ENCODE measurements around the gene ANTXR1. TPM values are rescaled to one million over a fixed set of nuclear protein-coding genes. Genes with fewer than 3 reads are reported as not detected.

ANTXR1 gene
- total RNA-seq, 2 donors from 2014 or later = not detected

DNA sequence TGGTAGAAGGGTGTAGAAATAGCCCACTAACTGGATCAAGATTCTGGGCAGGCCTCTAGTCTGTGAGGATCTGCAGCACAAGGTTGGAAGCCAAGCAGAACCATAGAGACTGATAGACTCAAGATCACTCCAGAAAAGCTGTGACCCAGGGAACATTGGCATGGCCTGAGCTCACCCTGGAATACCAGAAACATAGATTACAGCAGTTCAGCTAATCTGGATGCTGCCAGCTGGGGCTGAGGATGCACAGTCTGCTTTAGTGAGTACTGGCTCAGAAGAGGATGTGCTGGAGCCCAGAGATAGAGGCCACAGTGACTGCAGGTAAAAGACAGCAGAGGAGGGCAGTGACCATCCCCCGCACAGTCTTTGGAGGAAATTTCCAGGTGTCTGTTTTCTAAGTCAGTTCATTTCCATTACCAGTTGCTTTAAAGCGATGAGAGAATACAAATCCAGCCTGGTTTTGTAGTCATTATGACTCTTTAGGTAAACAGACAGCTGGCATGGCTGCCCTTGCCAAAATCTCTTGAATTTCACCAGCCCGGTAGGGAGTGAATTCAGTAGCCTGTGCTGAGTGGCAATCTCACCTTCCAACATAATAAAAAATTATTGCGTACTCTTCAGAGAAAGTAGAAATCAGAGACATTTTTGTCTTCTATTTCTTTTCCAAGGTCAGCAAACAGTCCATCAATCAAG, 119.2 kb downstream of the ANTXR1 start:
- H3K36me3 Mint-ChIP-seq (ENCODE audit: low read depth) = no peaks in the 10 kb centered on the region
- H3K4me1 Mint-ChIP-seq = no peaks in the 10 kb centered on the region
- no peak overlapping the region for H3K4me3 Mint-ChIP-seq
- no peak for DNase-seq
- no peaks in the 10 kb centered on the region for H3K9me3 ChIP-seq (ENCODE audit: control insufficient read depth, low read length, poor library complexity, severe bottlenecking)
- H3K27me3 Mint-ChIP-seq = peaks cover 55% of the 10 kb centered on the region
- ATAC-seq = no peak
- H3K27ac Mint-ChIP-seq = no peak overlapping the region

DNA sequence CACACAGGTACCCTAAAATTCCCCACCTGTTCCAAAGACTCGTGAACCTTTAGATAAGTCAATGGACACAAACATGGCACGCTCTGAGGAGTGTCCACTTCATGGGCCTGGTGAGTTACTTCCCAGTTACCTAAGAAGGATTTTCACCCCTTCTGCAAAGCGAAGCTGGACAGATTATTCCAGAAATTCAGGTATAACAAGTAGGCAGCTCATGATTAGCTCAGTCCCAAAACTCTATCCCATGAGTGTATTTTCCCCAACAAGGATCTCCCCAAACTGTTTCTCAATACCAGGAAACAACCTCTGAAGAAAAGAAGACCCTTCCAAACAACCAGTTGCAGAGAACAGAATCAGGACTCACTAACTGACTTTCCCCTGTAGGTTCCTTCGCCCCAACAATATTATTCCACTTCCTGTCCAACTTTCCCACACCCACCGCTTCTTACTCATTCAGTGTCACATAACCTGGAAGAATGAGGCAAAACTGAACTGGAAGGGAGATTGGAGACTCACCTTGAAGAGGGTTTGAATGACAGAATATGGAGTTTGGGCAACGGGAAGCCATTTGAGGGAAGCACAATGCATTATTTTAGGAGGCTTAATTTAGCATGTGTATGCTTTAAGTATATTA, 120.1 kb downstream of the ANTXR1 start:
- Mint-ChIP-seq H3K4me3 (no peak overlapping the region), H3K27me3 (peaks cover 51% of the 10 kb centered on the region), H3K36me3 (ENCODE audit: low read depth) (no peaks in the 10 kb centered on the region), H3K27ac (no peak overlapping the region), H3K4me1 (no peaks in the 10 kb centered on the region)
- DNase-seq = no peak
- no peak for ATAC-seq
- H3K9me3 ChIP-seq (ENCODE audit: control insufficient read depth, low read length, poor library complexity, severe bottlenecking) = no peaks in the 10 kb centered on the region

DNA sequence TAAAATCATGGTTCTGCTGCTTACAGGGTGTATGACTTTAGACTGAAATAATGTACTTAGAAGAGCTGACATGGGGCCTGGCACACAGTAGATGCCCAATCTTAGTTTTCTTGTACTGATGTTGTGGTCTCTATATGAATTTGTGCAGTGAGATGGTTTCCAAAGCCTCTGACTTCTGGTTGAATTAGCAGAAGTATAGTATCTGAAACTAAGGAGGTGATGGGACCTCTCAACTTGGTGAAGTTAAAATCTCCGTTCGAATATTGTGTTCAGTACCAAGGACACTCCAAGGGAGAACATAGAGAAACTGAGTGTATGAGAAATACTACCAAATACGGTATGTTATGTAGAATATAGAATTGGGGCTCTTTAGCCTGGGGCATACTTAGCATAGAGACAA, 120.9 kb downstream of the ANTXR1 start:
- H3K27me3 Mint-ChIP-seq = peaks cover 49% of the 10 kb centered on the region
- no peak overlapping the region for H3K27ac Mint-ChIP-seq
- H3K9me3 ChIP-seq (ENCODE audit: control insufficient read depth, low read length, poor library complexity, severe bottlenecking) = no peaks in the 10 kb centered on the region
- ATAC-seq = no peak
- DNase-seq = no peak
- no peak overlapping the region for H3K4me3 Mint-ChIP-seq
- H3K36me3 Mint-ChIP-seq (ENCODE audit: low read depth) = no peaks in the 10 kb centered on the region
- no peaks in the 10 kb centered on the region for H3K4me1 Mint-ChIP-seq

DNA sequence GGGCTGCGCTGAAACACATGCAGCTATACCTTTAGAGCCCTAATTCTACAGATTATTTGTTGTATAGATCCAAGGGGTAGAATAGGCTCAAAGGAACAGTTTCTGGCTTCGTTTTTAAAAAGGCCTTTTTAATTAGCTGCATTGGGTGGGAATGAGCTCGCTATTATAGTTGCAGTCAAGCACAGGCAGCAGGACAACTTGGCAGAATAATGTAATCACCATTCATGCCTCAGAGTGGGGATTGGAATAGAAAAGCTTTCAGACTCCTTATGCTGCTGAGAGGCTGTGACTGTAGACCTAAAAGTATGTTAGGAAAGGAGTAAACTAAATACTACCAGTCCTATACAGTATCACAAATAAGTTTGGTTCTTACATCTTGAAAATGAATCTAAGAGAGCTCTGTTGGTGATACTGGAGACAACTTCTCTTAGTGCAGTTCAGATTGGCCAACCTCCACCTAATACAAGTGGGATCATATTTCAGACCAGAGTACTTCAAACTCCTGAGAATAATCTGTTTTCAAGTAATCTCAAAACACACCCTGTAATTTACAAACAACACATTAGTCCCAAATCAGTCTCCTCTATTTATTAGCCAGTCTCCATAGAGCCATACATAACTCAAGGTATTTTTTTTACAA, 121.4 kb downstream of the ANTXR1 start:
- Mint-ChIP-seq H3K36me3 (ENCODE audit: low read depth) (no peaks in the 10 kb centered on the region), H3K27ac (no peak overlapping the region)
- no peak for ATAC-seq

DNA sequence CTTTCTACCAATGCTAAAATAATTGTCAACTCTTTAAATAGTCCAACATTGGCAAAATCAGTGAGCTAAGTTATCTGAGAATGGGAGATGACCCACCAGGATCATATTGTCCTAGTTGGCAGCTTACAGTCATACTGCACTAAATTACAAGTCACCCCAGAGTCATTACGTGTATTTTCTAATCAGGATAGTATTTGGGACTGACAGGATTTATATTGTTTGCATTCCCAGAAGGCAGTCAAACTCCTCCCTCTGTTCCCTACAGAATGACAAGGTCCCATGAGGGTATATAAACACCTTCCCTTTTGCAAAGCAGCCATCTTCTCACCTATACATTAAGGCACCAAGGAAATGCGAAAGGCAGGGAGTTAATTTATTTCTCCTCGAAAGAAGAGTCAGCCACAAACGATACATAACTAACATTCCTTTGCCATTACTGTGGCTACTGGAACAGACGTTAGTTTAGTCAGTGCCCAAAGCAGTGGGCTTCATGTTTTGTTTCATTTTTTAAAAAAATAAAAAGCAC, 125.3 kb downstream of the ANTXR1 start:
- DNase-seq = no peak
- Mint-ChIP-seq H3K27ac (no peak overlapping the region), H3K4me3 (no peak overlapping the region), H3K36me3 (ENCODE audit: low read depth) (no peaks in the 10 kb centered on the region), H3K4me1 (no peaks in the 10 kb centered on the region), H3K27me3 (peaks cover 25% of the 10 kb centered on the region)
- ATAC-seq = no peak
- H3K9me3 ChIP-seq (ENCODE audit: control insufficient read depth, low read length, poor library complexity, severe bottlenecking) = no peaks in the 10 kb centered on the region

More for the DNA sequence above, 121.4 kb downstream of the ANTXR1 start:
- Mint-ChIP-seq H3K4me3 (no peak overlapping the region), H3K4me1 (no peaks in the 10 kb centered on the region), H3K27me3 (peaks cover 44% of the 10 kb centered on the region)
- no peak for DNase-seq
- no peaks in the 10 kb centered on the region for H3K9me3 ChIP-seq (ENCODE audit: control insufficient read depth, low read length, poor library complexity, severe bottlenecking)

DNA sequence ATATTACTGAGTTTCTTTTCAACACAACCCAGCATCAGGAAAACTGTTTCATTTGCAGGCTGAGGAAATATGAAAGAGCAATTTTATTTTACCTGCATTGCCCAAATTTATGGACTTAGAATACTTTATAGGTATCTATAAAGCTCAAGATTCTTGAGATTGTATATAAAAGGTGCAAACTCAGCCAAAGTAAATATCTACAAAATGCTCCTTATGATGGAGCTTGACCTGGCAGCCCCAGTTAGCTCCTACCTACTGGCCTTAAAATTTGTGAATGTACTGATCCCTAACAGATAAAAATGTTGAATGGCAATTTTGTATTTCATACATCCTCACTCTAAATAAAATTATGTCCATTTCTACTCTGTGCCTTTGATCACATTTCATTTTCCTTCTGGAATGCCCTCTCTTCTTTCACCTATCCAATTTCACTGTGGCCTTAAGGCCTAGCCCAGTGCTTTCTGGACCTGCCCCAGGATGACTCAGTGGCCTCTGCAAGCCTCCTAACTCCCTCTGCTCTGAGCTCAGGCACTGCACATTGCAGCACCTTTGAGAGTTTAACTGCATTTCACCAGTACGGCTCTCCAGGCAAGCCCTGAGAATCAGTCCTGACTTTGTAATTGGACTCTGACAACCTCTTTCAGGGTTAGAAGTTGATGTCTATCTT, 125.9 kb downstream of the ANTXR1 start:
- no peaks in the 10 kb centered on the region for H3K4me1 Mint-ChIP-seq
- H3K9me3 ChIP-seq (ENCODE audit: control insufficient read depth, low read length, poor library complexity, severe bottlenecking) = no peaks in the 10 kb centered on the region
- DNase-seq (no peak), ATAC-seq (no peak)
- H3K27me3 Mint-ChIP-seq = peaks cover 28% of the 10 kb centered on the region
- no peak overlapping the region for H3K27ac Mint-ChIP-seq
- H3K36me3 Mint-ChIP-seq (ENCODE audit: low read depth) = no peaks in the 10 kb centered on the region
- no peak overlapping the region for H3K4me3 Mint-ChIP-seq

DNA sequence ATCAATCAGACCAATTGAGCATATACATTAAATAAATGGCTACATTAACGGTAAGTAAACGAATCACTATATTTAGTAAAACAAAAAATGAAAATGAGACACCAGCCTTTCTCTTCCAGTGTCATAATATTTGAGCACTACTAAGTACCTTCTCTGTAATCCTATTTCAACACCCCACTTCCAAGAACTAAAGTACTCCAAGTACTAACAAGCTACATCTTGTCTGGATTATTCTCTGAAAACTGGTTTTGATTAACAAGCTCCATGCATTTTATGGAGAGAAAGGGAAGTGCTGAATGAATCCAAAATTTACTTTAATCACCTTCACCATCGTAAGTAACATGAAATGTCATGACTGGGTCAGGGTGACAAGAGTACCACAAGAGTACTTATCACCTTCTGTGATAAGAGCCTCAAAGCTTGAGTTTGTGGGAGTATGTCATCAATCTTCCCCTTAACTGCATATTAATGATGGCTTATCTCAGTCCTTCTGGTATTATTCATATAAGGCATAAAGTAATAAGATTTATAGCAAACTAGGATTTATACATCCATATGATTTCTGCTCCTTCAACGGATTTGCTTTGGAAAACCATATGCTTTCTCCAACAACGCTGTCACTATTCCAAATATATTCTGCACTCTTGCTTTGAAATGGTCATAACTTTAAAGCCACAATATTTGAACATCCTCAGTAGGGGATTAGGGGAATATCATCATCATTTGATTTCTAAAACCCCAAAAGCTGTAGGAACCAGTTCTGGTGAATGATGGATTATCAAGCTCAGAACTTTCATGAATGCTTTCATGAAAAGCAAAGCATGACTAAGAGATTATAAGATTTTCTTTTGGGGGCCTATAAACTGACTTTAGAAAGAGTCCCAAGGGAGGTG, 127.0 kb downstream of the ANTXR1 start:
- H3K36me3 Mint-ChIP-seq (ENCODE audit: low read depth) = no peaks in the 10 kb centered on the region
- H3K27ac Mint-ChIP-seq = no peak overlapping the region
- peaks cover 2% of the 10 kb centered on the region for H3K4me1 Mint-ChIP-seq
- no peak for DNase-seq
- peaks cover 28% of the 10 kb centered on the region for H3K27me3 Mint-ChIP-seq
- ATAC-seq = no peak
- no peaks in the 10 kb centered on the region for H3K9me3 ChIP-seq (ENCODE audit: control insufficient read depth, low read length, poor library complexity, severe bottlenecking)
- H3K4me3 Mint-ChIP-seq = no peak overlapping the region

DNA sequence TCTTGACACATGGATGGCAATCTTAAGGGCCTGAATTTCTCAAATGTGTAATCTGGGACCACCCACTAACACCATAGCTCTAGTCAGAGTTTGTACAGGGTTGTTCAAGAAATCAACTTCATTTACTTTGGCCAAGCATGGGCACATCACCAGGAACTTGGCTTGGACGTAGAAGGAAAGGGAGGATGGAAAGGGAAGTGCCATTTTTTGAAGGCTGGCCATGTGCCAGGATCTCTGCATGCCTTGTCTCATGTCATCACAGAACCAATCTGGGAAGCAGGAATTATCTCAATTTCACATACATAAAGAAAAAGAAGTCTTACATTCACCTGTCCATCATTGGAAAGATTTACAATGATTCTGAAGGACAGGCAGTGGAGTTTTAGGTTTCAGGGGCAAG, 128.1 kb downstream of the ANTXR1 start:
- Mint-ChIP-seq H3K4me3 (no peak overlapping the region), H3K4me1 (peaks cover 2% of the 10 kb centered on the region), H3K27me3 (peaks cover 35% of the 10 kb centered on the region), H3K36me3 (ENCODE audit: low read depth) (no peaks in the 10 kb centered on the region), H3K27ac (no peak overlapping the region)
- H3K9me3 ChIP-seq (ENCODE audit: control insufficient read depth, low read length, poor library complexity, severe bottlenecking) = no peaks in the 10 kb centered on the region
- no peak for DNase-seq
- no peak for ATAC-seq

DNA sequence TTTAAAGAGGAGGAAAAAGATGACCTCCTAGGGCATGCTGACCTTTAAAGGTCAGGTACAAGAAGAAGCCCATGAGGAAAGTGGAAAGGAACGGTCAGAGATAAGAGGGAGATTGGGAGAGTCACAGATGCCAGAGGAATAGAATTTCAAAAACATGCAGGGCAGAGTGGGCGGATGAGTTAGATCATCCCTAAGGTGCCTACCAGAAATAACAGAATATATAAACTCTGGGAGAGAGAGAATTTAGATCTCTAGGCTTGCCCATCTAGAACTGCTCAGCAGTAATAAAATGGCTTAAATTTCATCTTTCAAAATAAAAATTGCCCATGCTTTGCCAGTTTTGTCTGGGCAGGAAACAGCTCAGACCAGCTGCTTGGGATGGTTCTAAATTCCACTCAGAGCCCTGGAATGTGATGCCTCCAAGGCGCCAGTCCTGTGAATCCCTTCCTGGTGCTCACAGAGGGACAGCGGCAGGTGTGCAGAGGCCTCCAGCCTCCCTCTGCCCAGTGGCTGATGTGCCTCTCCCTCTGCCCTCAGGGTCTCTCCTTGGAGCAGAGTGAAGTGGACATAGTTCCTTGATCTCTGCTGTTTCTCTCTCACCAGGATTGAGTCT, 130.9 kb downstream of the ANTXR1 start:
- H3K4me3 Mint-ChIP-seq = no peak overlapping the region
- no peak for DNase-seq
- no peaks in the 10 kb centered on the region for H3K9me3 ChIP-seq (ENCODE audit: control insufficient read depth, low read length, poor library complexity, severe bottlenecking)
- no peak for ATAC-seq
- no peaks in the 10 kb centered on the region for H3K36me3 Mint-ChIP-seq (ENCODE audit: low read depth)
- peaks cover 2% of the 10 kb centered on the region for H3K4me1 Mint-ChIP-seq
- H3K27me3 Mint-ChIP-seq = peaks cover 24% of the 10 kb centered on the region
- H3K27ac Mint-ChIP-seq = no peak overlapping the region

DNA sequence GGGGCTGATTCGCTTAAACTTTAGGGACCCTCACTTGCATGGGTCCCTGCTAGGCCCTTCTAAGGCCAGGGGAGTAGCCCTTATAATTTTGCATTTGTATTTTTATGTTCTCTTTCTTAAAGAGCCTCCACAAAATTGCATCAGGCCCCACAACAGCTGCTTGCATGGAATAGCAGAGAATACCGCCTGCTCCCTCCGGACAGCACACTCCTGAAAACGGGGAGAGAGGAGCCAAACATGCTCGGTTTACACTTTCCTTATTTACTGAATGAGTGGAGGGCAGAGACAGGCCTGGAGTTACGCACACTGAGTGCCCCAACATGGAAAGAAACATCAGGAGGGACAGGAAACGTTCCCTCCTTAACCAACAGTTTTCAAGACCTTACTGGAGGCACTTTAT, 132.2 kb downstream of the ANTXR1 start:
- H3K4me3 Mint-ChIP-seq = no peak overlapping the region
- ATAC-seq (no peak), DNase-seq (no peak)
- no peaks in the 10 kb centered on the region for H3K36me3 Mint-ChIP-seq (ENCODE audit: low read depth)
- peaks cover 2% of the 10 kb centered on the region for H3K4me1 Mint-ChIP-seq
- no peaks in the 10 kb centered on the region for H3K9me3 ChIP-seq (ENCODE audit: control insufficient read depth, low read length, poor library complexity, severe bottlenecking)
- no peak overlapping the region for H3K27ac Mint-ChIP-seq
- H3K27me3 Mint-ChIP-seq = peaks cover 37% of the 10 kb centered on the region

DNA sequence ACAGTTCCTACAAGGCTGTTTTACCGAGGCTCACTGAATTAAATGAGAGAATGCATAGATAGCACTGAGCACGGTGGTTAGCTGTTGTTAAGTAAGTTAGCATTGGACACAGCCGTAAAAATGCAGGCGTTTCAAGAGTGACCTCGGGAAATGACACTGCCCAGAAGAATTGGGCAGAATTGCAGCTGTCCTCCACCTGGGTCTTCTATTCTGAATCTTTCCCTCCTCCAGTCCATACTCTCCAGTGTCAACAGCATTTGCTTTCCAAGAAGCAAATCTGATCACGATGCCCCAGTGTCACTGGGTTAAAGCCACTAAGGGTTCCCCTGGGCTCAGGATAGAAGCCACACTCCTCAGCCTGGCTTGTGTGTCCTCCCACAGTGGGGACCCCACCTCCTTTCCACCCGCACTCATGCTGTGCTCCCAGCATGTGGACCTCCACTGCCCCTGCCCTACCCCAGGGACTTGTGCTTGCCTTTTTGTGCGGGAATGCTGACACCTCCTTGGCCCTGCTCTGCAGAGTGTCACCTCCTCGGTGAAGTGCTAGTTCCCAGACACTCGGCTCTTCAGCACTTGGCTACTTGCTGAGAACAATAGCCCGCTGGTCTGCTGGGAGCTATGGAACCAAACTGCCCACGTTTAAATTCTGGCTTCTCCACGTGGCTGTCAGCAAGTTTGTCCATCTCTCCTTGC, 135.0 kb downstream of the ANTXR1 start:
- peaks cover 2% of the 10 kb centered on the region for H3K4me1 Mint-ChIP-seq
- H3K4me3 Mint-ChIP-seq = no peak overlapping the region
- H3K27me3 Mint-ChIP-seq = peaks cover 48% of the 10 kb centered on the region
- ATAC-seq = no peak
- no peak overlapping the region for H3K27ac Mint-ChIP-seq
- H3K9me3 ChIP-seq (ENCODE audit: control insufficient read depth, low read length, poor library complexity, severe bottlenecking) = no peaks in the 10 kb centered on the region
- DNase-seq = no peak
- H3K36me3 Mint-ChIP-seq (ENCODE audit: low read depth) = no peaks in the 10 kb centered on the region

Data from T-helper 17 cell (primary cell).